ENCODE results near the gene GRIFIN. TPM values are rescaled to one million over a fixed set of nuclear protein-coding genes. Genes with fewer than 3 reads are reported as not detected.

The GRIFIN gene
- total RNA-seq, 2 experiments from 2014 or later = not detected

DNA sequence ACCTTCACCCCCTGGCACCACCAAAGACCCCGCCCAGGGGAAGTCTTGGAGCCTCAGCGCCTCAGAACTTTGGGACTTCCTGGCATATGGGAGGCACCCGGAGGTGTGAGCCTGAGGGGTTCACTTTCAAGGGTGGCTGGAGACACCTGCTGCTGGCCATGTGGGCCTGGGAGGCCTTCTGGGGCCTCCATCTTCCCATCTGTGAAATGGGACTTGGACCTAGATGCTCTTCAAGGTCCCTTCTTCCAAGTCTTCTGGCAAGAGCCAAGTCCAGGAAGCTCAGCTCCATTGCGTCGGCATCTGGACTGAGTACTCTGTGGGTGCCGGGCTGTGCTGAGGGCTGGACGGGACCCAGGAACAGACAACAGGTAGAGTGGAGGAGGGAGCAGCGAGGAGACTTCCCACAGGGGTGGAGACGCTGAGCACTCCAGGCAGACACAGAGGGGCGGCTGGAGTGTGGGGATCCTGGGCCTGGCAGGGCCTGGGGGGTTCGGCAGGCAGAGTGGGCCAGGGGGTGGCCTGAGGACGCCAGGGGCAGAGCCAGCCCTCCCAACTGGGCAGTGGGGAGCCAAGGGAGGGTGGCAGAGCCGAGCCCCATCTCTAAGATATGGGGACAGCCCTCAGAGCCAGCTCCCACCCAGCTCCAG is 34.1 kb upstream of the GRIFIN start:
- no peaks in the 10 kb centered on the region for H3K27me3 Mint-ChIP-seq
- H3K27ac Mint-ChIP-seq = peak overlapping the region; percentile 95
- CTCF ChIA-PET = interaction anchor here (1.2 to 2.8 kb wide), 4 partner anchors 8 to 42 kb away, joined by 3 to 8 read pairs (median 6); no protein-coding TSS in a partner anchor
- DNase-seq = no peak
- no peaks in the 10 kb centered on the region for H3K36me3 Mint-ChIP-seq (ENCODE audit: low read depth)
- peak overlapping the region; percentile 66 for H3K4me3 Mint-ChIP-seq
- peaks cover 57% of the 10 kb centered on the region for H3K4me1 Mint-ChIP-seq
- POLR2A ChIA-PET = no interaction called here
- H3K9me3 Mint-ChIP-seq = no peaks in the 10 kb centered on the region

DNA sequence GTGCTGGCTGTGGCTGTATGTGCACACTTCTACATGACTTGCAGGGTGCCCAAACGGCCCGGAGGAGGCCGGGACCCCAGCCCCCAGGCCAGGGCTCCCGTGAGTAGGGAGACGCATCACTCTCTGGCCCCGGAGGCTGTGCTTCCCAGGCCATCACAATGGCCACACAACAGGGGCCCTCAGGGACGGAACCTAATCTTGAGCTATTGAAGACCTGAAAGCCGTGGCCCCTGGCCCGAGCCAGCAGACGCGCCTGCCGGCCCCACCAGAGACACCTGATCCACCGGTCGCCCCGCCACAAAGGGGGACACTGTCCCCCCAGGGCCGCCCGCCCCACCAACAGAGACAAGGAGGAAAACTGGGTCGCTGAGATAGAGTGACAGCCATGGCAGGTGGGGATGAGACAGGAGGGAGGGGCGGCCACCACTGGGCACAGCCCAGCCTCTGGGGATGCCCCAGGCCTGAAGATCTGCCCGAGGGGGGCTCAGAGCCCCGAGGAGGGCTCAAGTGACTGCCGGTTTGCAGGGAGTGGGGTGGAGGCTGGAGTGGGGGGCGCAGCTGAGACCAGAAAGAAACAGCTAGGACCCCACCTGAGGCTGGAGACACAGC is 33.2 kb upstream of the GRIFIN start:
- peak overlapping the region; percentile 92 for H3K27ac Mint-ChIP-seq
- ChIA-PET CTCF (interaction anchor here (1.2 to 2.8 kb wide), 5 partner anchors 8 to 201 kb away, joined by 3 to 8 read pairs (median 6); no protein-coding TSS in a partner anchor), POLR2A (no interaction called here)
- H3K4me1 Mint-ChIP-seq = peaks cover 57% of the 10 kb centered on the region
- H3K27me3 Mint-ChIP-seq = no peaks in the 10 kb centered on the region
- no peaks in the 10 kb centered on the region for H3K9me3 Mint-ChIP-seq
- no peaks in the 10 kb centered on the region for H3K36me3 Mint-ChIP-seq (ENCODE audit: low read depth)
- H3K4me3 Mint-ChIP-seq = peak overlapping the region; percentile 60
- no peak for DNase-seq

DNA sequence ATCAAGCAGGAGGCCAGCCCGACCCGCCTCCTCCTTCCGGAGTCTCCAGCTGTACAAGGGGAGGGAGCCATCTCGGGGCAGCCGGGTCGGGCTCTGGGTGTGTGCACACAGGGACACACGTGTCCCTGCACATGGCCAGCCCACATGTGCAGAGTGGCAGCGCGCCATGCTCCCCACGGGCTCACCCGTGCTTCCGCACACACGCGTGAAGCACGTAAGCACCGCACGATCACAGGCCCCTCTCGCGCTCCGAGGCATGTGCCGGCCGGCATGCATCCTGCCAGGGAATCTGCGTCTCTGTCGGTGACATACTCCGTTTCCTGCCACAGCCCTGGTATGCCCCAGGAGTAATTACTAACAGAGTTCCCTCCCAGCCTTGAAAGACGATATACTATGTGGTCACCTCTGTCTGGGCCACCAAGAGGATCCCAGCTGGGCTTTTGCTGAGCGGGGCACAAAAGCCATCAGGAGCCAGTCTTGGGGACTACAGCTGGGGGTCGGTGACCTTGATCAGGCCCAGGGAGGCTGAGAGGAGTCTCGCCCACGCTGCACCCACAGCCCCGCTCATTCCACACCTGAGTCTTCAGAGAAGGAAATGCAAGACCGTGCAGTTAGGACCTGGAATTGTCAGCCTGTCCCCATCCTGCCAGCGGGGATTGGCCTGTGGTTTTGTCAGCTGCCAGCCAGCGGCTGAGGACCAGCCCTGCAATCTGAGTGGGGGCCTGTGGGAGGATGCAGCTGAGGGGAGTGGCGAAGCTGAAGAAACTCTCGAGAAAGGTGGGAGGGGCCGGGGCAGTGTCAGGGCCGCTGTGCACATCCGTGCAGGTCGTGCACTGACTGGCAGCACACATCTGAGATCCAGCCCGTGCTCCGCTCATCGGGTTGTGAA is 32.4 kb upstream of the GRIFIN start:
- Mint-ChIP-seq H3K36me3 (ENCODE audit: low read depth) (no peaks in the 10 kb centered on the region), H3K9me3 (no peaks in the 10 kb centered on the region), H3K27me3 (no peaks in the 10 kb centered on the region), H3K4me1 (peaks cover 57% of the 10 kb centered on the region), H3K27ac (peak overlapping the region; percentile 92), H3K4me3 (peak overlapping the region; percentile 60)
- DNase-seq = peak; percentile 86
- ChIA-PET POLR2A (interaction anchor here (0.6 kb wide), 1 partner anchor 28 kb away, joined by 3 read pairs; no protein-coding TSS in a partner anchor), CTCF (interaction anchor here (1.4 to 2.7 kb wide), 4 partner anchors 10 to 202 kb away, joined by 3 to 6 read pairs (median 5); no protein-coding TSS in a partner anchor)

DNA sequence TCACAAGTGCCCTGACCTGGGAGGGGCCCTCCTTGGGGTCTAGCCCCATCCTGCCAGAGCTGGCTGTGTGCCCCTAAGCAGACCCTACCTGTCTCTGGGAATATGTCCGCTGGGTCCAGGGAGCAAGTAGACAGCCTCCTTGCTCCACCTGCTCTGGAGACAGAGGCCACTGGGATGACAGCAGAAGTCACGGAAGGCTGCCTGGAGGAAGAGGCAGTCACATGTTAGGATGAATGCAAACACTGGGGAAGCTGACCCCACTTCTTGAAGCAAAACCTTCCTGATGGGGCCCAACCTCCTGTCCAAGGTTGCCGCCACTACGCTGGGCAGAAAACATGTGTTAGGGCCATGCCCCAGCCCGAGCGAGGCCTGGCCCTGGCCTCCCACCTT is 31.7 kb upstream of the GRIFIN start:
- Mint-ChIP-seq H3K4me3 (no peak overlapping the region), H3K9me3 (no peaks in the 10 kb centered on the region), H3K4me1 (peaks cover 53% of the 10 kb centered on the region), H3K27ac (peak overlapping the region; percentile 92), H3K27me3 (no peaks in the 10 kb centered on the region), H3K36me3 (ENCODE audit: low read depth) (no peaks in the 10 kb centered on the region)
- DNase-seq = no peak
- ChIA-PET POLR2A (no interaction called here), CTCF (interaction anchor here (1.4 to 2.7 kb wide), 4 partner anchors 10 to 203 kb away, joined by 3 to 6 read pairs (median 5); no protein-coding TSS in a partner anchor)

DNA sequence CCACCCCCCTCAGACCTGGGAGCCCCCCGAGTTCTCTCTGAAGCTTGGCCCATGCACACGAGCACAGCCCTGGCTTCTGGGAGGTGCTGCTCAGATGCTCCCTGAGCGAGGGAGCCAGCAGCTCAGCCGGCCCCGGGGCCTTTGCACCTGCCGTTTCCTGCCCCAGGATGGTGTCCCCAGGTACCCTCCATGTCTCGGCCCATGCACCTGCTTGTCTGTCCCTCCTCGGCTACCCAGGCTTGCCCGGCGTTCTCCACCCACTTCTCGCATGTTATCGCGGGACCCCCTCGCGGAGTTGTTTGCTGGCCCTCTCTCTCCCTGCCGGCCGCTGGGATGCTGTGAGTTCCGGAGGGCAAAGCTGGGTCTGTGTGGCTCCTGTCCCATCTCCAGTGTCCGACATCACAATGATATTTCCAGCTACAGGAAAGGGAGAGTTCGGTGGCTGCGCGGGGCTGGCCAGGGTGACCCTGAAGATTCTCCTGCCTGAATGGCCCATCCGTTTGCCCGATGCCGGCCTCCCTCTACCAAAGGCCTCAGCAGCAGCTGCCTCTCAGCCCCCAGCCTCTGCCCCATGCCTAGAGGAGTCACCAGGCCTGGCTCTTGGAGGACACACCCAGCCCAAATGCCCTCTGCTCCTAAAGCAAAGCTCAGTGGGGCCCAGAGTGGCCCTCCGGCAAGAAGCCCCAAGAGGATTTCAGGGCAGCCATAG is 31.2 kb upstream of the GRIFIN start:
- no peaks in the 10 kb centered on the region for H3K9me3 Mint-ChIP-seq
- CTCF ChIA-PET = interaction anchor here (1.6 to 2.7 kb wide), 3 partner anchors 13 to 203 kb away, joined by 4 to 6 read pairs (median 6); no protein-coding TSS in a partner anchor
- no peak for DNase-seq
- POLR2A ChIA-PET = no interaction called here
- no peaks in the 10 kb centered on the region for H3K36me3 Mint-ChIP-seq (ENCODE audit: low read depth)
- H3K4me1 Mint-ChIP-seq = peaks cover 48% of the 10 kb centered on the region
- no peak overlapping the region for H3K4me3 Mint-ChIP-seq
- no peaks in the 10 kb centered on the region for H3K27me3 Mint-ChIP-seq
- peak overlapping the region; percentile 92 for H3K27ac Mint-ChIP-seq

DNA sequence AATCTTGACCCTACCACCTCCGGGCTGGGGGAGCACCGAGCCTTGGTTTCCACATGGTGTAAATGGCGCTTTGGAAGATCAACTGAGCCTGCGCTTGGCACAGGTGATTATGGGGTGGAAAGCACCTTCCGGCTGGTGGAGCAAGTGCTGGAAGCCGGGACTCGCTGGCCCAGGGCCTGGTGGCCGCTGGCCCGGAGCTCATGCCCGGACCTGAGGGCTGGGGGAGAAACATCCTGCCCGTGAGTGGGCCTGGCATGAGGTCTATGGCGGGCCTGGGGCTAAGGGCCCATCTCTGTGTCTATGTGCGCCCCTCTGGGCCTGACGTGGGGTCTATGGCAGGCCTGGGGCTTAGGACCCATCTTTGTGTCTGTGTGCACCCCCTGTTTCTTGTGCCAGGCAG is 29.2 kb upstream of the GRIFIN start:
- H3K4me1 Mint-ChIP-seq = peaks cover 29% of the 10 kb centered on the region
- ChIA-PET CTCF (no interaction called here), POLR2A (no interaction called here)
- no peak overlapping the region for H3K27ac Mint-ChIP-seq
- no peak overlapping the region for H3K4me3 Mint-ChIP-seq
- H3K36me3 Mint-ChIP-seq (ENCODE audit: low read depth) = no peaks in the 10 kb centered on the region
- no peak for DNase-seq
- no peaks in the 10 kb centered on the region for H3K9me3 Mint-ChIP-seq
- peaks cover 2% of the 10 kb centered on the region for H3K27me3 Mint-ChIP-seq

DNA sequence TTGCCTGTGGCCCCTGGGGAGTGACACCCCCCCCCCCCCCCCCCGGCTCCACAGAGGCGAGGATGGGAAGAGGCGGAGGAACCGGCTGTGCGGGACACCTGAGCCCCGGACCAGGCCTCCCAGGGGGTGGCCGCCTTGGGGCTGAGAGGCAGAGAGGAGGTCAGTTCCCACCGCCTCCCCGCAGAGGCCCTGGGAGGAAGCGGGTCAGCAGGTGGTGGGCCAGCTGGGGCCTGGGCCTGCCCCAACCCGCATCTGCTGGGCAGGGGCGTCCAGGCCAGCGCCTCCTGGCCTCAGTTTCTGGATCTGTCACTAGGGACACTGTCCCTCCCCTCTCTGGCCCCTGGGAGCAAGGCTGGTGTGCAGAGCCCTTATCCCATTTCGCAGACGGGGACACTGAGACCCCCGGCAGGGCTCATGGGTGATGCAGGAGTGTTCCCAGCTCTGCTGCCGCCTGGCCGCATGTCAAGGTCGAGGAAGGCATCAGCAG is 28.7 kb upstream of the GRIFIN start:
- Mint-ChIP-seq H3K9me3 (no peaks in the 10 kb centered on the region), H3K27ac (no peak overlapping the region), H3K36me3 (ENCODE audit: low read depth) (no peaks in the 10 kb centered on the region), H3K27me3 (peaks cover 2% of the 10 kb centered on the region), H3K4me3 (no peak overlapping the region), H3K4me1 (peaks cover 24% of the 10 kb centered on the region)
- ChIA-PET POLR2A (no interaction called here), CTCF (no interaction called here)
- no peak for DNase-seq

DNA sequence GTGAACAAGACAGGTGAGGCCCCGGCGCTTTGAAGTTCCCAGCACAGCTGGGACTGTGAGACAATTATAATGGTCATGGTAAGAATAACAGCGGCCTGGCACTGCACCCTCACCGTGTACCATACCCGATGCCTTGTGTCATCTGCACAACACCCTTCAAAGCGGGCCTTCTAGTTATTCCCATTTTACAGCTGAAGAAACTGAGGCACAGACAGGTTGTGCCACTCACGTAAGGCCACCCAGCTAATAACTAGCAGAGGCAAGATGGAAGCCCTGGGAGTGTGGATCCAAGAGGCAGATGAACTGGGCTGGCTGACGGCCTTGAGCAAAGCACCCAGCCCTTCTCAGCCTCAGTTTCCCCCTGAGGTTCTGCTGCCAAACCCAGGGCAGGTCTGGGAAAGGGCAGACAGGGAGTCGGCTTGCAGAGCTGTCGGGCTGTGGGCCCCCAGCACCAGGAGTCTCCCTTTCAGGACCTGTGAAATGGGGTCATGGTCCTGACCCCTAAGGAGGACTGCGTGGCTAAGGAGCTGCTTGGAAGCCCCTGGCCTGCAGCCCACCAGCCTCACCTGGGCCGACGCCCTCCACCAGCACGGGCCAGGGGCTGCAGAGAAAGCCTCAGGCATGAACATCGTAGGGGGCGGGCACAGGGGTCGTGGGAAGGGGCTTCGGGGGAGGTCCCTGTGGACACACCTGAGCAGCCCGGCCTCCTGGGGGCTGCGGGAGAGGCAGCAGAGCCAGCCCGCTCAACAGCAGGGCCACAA is 28.1 kb upstream of the GRIFIN start:
- H3K9me3 Mint-ChIP-seq = no peaks in the 10 kb centered on the region
- peaks cover 18% of the 10 kb centered on the region for H3K4me1 Mint-ChIP-seq
- no peaks in the 10 kb centered on the region for H3K36me3 Mint-ChIP-seq (ENCODE audit: low read depth)
- H3K4me3 Mint-ChIP-seq = no peak overlapping the region
- no peak for DNase-seq
- ChIA-PET POLR2A (no interaction called here), CTCF (interaction anchor here (1.3 to 1.7 kb wide), 2 partner anchors 12 to 35 kb away, joined by 3 read pairs; no protein-coding TSS in a partner anchor)
- H3K27me3 Mint-ChIP-seq = peaks cover 2% of the 10 kb centered on the region
- no peak overlapping the region for H3K27ac Mint-ChIP-seq

DNA sequence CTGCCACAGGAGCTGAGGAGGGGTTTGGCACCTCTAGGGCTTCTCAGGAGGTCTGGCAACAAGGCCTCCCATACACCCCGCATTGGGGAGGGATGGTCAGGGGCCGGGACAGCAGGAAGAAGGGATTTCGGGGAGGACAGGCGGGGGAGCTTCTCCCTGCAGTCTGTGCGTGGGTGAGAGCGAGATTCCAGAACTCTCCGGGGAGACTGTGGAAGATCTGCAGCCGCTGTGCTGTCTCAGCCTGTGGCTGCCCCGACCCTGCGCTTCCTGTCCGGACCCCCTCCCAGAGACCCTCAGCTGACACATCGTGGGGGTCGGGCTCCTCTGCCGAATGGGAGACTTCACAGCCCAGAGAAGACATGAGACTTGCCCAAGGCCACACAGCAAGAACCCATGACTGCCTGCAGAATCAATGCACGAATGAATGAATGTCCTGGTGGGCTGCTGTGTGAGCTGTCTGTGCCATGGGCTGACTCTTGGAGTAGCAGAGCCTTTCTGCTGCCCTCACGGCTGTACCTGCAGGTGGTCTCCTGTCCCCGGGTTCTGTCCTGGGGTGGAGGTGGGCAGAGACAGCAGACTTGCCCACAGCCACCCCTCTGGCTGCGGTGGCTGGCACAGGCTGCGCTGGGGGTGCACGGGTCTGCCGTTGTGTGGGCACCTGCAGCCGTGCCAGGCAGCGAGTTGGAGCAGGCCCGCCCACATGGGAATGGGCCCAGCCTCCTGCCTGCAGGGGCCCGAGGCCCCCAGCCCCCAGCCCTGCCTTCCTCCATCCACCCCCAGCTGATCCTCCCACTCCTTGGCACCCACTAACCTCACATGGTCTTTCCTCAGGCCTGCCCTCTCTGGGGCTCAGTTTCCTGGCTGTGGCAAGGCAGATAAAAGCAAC is 27.1 kb upstream of the GRIFIN start:
- ChIA-PET POLR2A (no interaction called here), CTCF (interaction anchor here (0.6 to 2.2 kb wide), 5 partner anchors 7 to 248 kb away, joined by 3 to 8 read pairs (median 3); no protein-coding TSS in a partner anchor)
- peaks cover 8% of the 10 kb centered on the region for H3K4me1 Mint-ChIP-seq
- no peak overlapping the region for H3K4me3 Mint-ChIP-seq
- DNase-seq = no peak
- no peak overlapping the region for H3K27ac Mint-ChIP-seq
- H3K36me3 Mint-ChIP-seq (ENCODE audit: low read depth) = no peaks in the 10 kb centered on the region
- H3K27me3 Mint-ChIP-seq = peaks cover 2% of the 10 kb centered on the region
- H3K9me3 Mint-ChIP-seq = no peaks in the 10 kb centered on the region

DNA sequence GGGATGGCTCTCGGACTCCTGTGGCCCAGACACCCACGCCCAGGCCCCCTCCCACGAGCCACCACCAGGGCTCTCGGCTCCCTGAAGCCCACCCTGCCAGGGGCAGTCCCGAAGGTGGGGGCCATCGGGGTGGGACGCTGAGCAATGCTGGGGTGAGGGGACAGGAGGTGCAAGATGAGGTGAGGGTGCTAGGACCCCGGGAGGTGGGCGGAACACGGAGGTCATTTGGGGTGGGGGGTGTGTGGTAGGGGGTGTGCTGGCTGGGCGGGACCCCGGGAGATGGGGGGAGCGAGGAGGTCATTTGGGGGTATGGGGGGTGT is 26.4 kb upstream of the GRIFIN start:
- no peaks in the 10 kb centered on the region for H3K9me3 Mint-ChIP-seq
- POLR2A ChIA-PET = no interaction called here
- H3K4me3 Mint-ChIP-seq = no peak overlapping the region

More for the DNA sequence above, 26.4 kb upstream of the GRIFIN start:
- no peak overlapping the region for H3K27ac Mint-ChIP-seq
- H3K4me1 Mint-ChIP-seq = peaks cover 3% of the 10 kb centered on the region
- CTCF ChIA-PET = interaction anchor here (1.3 to 2.2 kb wide), 3 partner anchors 8 to 33 kb away, joined by 3 to 8 read pairs (median 3); no protein-coding TSS in a partner anchor
- no peak for DNase-seq
- H3K27me3 Mint-ChIP-seq = peaks cover 2% of the 10 kb centered on the region
- no peaks in the 10 kb centered on the region for H3K36me3 Mint-ChIP-seq (ENCODE audit: low read depth)

Data from activated CD4-positive, alpha-beta T cell treated with anti-CD3 and anti-CD28 coated beads, Interleukin-2, amount 10 ng/mL, durations not matched to agents 7 days and 5 days (primary cell).